Stimulated activated CD8-positive, alpha-beta memory T cell treated with anti-CD3 and anti-CD28 coated beads, Interleukin-7, amount 100 ng/mL, for 48 hours (primary cell): Measurements from ENCODE around the gene CAMKK2.
A peak's percentile ranks its signal among the peaks of the same experiment; 100 is the strongest.
"Not testable (repeated sequence)": the region's sequence is repeated elsewhere in the genome, so short reads cannot be mapped to it uniquely, and the experiment has no call there.

Experiments
- DNase-seq, 2 donors: peaks; one replicate each; pipeline ENCODE4 v3.0.0-alpha.2; 2020; ENCODE audit warnings: low read depth in 1 of 2; ENCODE audit errors: extremely low read depth in 1 of 2

Gene CAMKK2

DNA sequence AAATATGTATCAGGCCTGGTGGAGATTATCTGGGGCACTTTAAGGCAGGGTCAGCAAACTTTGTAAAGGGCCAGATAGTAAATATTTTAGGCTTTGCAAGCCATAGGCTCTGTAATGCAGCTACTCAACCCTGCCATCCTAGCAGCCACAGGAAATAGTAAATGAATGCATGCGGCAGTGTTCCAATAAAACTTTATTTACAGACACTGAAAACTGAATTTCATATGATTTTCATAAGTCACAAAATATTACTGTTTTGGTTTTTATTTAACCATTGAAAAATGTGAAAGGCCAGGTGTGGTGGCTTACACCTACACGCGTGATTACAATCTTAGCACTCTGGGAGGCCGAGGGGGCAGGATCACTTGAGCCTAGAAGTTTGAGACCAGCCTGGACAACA lies 3.2 kb upstream of the CAMKK2 start:
- DNase-seq, result no peak

DNA sequence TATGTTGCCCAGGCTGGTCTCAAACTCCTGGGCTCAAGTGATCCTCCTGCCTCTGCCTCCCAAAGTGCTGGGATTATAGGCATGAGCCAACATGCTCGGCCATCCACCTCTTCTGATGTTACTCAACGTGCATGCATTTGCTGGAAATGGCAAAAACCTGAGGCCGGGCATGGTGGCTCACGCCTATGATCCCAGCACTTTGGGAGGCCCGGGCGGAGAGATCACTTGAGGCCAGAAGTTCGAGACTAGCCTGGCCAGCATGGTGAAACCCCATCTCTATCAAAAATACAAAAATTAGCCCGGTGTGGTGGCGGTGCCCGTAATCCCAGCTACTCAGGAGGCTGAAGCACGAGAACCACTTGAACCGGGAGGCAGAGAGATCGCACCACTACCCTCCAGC lies 1.9 kb upstream of the CAMKK2 start:
- DNase-seq, result not testable (repeated sequence)

DNA sequence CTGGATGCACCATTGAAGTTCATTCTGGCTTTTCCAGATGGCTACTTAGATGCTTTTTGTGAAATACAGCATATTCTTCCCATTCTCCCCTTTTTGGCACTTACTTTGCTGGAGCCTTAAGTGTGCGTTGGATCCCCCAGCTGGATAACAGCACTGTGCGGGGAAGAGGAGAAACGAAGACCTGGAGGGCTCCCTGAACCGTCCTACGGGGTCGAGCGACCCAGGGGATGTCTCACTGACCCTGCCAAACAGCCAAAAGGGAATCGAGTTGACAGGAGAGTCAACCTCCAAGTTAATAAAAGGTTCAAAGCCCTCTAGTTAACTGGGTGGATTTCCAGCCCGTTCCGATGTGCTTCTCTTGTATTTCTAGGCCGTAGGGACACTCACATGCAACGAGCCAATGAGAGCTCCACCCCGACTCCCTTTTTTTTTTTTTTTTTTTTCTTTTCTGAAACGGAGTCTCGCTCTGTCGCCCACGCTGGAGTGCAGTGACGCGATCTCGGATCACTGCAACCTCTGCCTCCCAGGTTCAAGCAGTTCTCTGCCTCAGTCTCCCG lies 1.0 kb upstream of the CAMKK2 start:
- peak; percentile 19 to 66 for DNase-seq

DNA sequence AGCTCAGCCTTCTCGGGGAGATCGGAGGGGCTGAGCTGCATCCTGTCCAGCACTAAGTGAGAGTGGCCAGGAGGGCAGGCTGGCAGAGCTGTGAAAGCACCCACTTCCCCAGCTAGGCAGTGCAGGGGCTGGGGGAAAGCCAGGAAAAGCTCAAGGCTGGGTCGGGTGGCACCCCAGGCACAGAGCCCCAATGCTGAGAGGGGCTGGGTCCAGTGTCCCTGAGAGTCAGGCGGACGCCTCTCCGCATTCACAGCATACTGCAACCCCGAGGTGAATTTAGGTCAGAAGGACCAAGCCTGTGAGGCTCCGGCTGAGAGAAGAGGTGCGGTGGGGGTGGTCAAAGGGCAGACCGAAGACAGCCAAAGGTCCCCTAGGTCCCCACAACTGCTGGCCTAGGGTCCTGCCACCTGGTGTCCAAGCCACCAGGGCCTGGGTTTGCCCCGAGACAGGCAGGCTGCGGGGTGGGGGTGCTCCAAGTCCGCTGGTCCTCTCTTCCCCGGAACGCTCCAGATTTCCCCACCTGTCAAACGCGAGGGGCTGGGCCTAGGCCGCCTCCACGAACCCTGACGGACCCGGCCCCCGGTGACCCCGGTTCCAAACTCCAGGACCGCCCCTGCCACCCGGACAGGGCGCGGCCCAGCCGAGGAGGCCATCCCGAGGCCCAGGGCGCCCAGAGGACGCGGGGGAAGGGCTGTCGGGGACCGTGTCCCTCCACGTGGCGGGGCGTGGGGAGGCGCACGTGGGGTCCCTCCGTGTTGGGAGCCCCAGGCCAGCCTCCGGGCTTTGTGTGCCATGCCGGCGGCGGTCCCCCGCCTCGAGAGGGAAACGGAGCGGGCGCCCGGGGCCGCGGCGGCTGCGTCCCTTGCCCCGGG lies 527 bp downstream of the CAMKK2 start:
- DNase-seq, result no peak

DNA sequence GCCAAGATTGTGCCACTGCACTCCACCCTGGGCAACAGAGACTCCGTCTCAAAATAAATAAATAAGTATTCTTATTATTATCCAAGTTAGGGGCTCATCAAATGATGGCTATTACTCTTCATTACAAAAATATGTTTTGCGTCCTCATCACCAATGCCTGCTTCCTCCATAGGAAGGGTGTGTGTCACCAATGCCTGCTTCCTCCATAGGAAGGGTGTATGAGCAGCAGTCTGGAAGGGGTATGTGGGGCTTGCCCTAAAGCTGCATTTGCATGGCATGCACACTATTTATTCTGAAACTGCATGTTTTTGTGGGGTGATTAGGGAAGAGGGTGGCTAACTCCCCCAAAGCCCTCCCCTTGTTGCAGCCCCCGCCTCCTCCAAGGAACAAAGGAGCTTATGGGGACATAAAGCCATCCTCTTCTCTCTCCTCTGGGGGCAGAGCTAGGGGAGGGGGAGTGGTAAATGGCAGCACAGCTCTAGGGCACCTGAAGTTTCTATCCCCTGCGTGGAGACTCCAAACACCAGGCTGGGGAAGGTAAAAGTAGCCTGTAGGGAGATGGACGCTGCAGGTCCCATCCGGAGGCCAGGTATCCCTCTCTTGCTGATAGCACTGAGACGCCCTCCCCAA lies 1.3 kb downstream of the CAMKK2 start:
- no peak for DNase-seq

DNA sequence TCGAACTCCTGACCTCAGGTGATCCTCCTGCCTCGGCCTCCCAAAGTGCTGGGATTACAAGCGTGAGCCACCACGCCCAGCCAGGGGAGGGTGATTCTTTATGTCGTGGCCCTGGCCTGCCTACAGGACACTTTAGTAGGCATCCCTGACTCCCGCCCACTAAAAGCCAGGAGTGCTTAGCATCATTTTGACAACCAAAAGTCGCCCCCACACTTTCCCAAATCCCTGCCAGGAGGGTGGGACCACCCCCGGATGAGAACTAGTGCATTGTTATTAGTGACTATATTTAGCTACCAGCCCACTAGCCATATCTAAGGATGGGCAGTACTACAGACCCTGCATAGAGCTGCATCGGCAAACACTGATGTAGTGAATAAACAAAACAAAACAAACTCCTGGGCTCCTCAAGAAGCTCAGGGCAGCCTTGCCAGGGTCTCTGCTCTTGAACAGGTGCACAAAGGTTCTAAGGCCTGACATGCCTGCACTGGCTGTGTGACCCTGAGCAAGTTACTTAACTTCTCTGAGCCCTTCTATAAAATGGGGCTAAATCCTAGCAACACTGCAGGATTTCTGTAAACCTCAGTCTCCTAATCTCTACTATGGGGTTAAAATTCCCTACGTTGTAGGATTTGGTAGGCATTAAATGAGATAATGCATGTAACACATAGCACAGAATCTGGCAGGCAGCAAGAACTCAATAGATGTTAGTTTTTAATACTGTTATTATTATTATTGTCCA lies 2.2 kb downstream of the CAMKK2 start:
- DNase-seq, result no peak

GRCh38 chr12:121293603-121294002 lies 2.9 kb downstream of the CAMKK2 start:
- DNase-seq, result no peak

DNA sequence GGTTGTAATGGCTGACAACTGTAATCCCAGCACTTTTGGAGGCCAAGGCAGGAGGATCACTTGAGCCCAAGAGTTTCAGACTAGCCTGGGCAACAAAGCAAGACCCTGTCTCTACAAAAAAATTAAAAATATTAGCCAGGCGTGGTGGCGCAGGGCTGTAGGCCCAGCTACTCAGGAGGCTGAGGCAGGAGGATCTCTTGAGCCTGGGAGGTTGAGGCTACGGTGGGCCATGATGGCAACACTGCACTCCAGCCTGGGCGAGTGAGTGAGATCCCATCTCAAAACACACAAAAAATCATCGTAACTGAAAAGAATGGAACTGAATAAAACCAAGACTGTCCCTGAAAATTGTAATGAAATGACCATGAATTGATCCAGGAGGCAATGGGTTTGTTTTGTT lies 6.1 kb downstream of the CAMKK2 start:
- no peak for DNase-seq

- no peak for DNase-seq
These were observed 6.5 kb downstream of the CAMKK2 start for GRCh38 chr12:121289962-121290361.

DNA sequence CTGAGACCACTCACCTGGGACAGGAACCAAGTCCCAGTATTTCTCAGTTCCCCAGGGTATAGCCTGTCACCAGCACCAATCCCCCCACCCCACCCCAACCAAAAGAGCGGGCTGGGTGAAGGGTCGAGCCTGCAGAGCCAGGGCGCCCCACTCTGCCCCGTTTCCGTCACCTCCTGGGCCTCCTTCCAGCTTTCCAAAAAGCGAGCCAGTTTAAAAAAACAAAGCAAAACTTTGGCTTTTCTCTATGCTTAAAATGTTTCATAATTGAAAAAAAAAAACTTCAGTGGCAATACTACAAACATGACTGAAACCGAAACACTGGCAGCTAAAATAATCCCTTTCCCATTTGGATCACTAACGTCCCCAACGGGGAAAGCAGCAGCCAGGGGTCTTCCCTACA lies 7.5 kb downstream of the CAMKK2 start:
- no peak for DNase-seq

GRCh38 chr12:121288158-121288845 lies 8.2 kb downstream of the CAMKK2 start:
- DNase-seq, result no peak

- no peak for DNase-seq
These were observed 9.1 kb downstream of the CAMKK2 start for GRCh38 chr12:121287267-121287954.

- no peak for DNase-seq
These were observed 10.7 kb downstream of the CAMKK2 start for GRCh38 chr12:121285856-121286255.

- DNase-seq, result no peak
These were observed 11.7 kb downstream of the CAMKK2 start for GRCh38 chr12:121284551-121285390.

DNA sequence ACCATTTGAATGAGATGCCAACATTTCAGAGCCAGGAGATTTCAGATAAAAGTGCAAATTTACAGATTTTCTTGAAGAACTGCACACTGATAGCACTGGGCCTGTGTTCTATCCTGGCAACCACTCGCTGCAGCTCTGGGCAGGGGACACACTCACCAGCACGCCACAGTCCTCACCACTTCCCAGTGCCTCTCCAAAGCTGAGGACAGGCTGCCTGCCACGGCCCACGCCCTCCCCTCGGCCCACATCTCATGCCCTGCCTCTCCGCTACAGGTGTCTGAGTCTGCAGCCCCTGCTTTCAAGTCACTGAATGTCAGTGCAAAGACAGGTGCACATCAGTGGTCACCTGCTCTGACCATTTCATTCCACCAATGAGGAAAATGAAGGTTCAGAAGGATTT lies 12.7 kb downstream of the CAMKK2 start:
- no peak for DNase-seq

GRCh38 chr12:121283388-121283787 lies 13.1 kb downstream of the CAMKK2 start:
- no peak for DNase-seq

- DNase-seq, result not testable (repeated sequence)
These were observed 13.6 kb downstream of the CAMKK2 start for GRCh38 chr12:121282910-121283309.

GRCh38 chr12:121282072-121282742 lies 14.3 kb downstream of the CAMKK2 start:
- DNase-seq, result no peak

- DNase-seq, result not testable (repeated sequence)
These were observed 15.4 kb downstream of the CAMKK2 start for GRCh38 chr12:121281116-121281515.
